Neuronal stem cell (in vitro differentiated cells): ENCODE data around the gene STAM.

Experiments used
- DNase-seq: peaks from one replicate; pipeline ENCODE4 v3.0.0-alpha.2; 2013; ENCODE audit warnings: low spot score
- H2AFZ ChIP-seq: one replicate; pipeline ENCODE4 v1.6.1; 2013; ENCODE audit warnings: mild to moderate bottlenecking, low read length, inconsistent platforms
- H2AK5ac ChIP-seq: 2 replicates; pipeline ENCODE4 v1.6.1; 2013; ENCODE audit warnings: low read depth, mild to moderate bottlenecking, inconsistent platforms, low read length, moderate library complexity, mixed read lengths
- H2BK120ac ChIP-seq: 2 replicates; pipeline ENCODE4 v1.6.1; 2013; ENCODE audit warnings: low read depth, mild to moderate bottlenecking, inconsistent platforms, low read length, moderate library complexity, mixed read lengths
- H2BK12ac ChIP-seq: one replicate; pipeline ENCODE4 v1.6.1; 2013; ENCODE audit warnings: low read length, inconsistent platforms
- H2BK15ac ChIP-seq: 2 replicates; pipeline ENCODE4 v1.6.1; 2013; ENCODE audit warnings: mild to moderate bottlenecking, low read length, inconsistent platforms, mixed read lengths
- H2BK5ac ChIP-seq: one replicate; pipeline ENCODE4 v1.6.1; 2013; ENCODE audit warnings: inconsistent platforms, mild to moderate bottlenecking, low read length, moderate library complexity
- H3K14ac ChIP-seq: one replicate; pipeline ENCODE4 v1.6.1; 2013; ENCODE audit warnings: low read length, inconsistent platforms
- H3K18ac ChIP-seq: 2 replicates; pipeline ENCODE4 v1.6.1; 2013; ENCODE audit warnings: low read length, inconsistent platforms
- H3K23ac ChIP-seq: 2 replicates; pipeline ENCODE4 v1.6.1; 2013; ENCODE audit warnings: low read depth, mild to moderate bottlenecking, mixed read lengths, low read length, inconsistent platforms; ENCODE audit not compliant: poor library complexity
- H3K27ac ChIP-seq: replicated peaks from 3 replicates; pipeline ENCODE4 v1.5.1; 2013; ENCODE audit warnings: low read length, inconsistent platforms
- H3K27me3 ChIP-seq, 3 experiments: 2 replicates each; pipeline ENCODE4 v1.6.1; 2013; ENCODE audit warnings: low read length in 3 of 3, mild to moderate bottlenecking in 2 of 3, inconsistent platforms in 1 of 3, low read depth in 1 of 3, mixed read lengths in 1 of 3, moderate library complexity in 1 of 3; ENCODE audit not compliant: control insufficient read depth in 3 of 3, insufficient read depth in 3 of 3
- H3K36me3 ChIP-seq, 2 donors: replicated peaks in 1 of 2; 2 replicates each; pipeline ENCODE4 v1.6.1; 2013; ENCODE audit warnings: low read length in 2 of 2; ENCODE audit not compliant: control insufficient read depth in 2 of 2, insufficient read depth in 2 of 2
- H3K4ac ChIP-seq: 2 replicates; pipeline ENCODE4 v1.6.1; 2013; ENCODE audit warnings: inconsistent platforms, mild to moderate bottlenecking, low read length, moderate library complexity
- H3K4me1 ChIP-seq, 2 donors: 1 replicate in 1 of 2; 2 replicates in 1 of 2; pipeline ENCODE4 v1.6.1; 2013; ENCODE audit warnings: low read length in 2 of 2, low read depth in 1 of 2; ENCODE audit not compliant: control insufficient read depth in 2 of 2, insufficient read depth in 1 of 2
- H3K4me2 ChIP-seq: one replicate; pipeline ENCODE4 v1.6.1; 2013; ENCODE audit warnings: mild to moderate bottlenecking, low read length, inconsistent platforms; ENCODE audit not compliant: insufficient read depth, poor library complexity, severe bottlenecking
- H3K4me3 ChIP-seq, 2 donors: 2 replicates each; pipeline ENCODE4 v1.5.1; 2013; ENCODE audit warnings: low read length in 2 of 2, mild to moderate bottlenecking in 2 of 2, inconsistent platforms in 1 of 2, moderate library complexity in 1 of 2
- H3K79me1 ChIP-seq: one replicate; pipeline ENCODE4 v1.6.1; 2013; ENCODE audit warnings: low read depth, mild to moderate bottlenecking, inconsistent platforms, low read length, moderate library complexity
- H3K9ac ChIP-seq: one replicate; pipeline ENCODE4 v1.6.1; 2013; ENCODE audit warnings: mild to moderate bottlenecking, low read depth, low read length, inconsistent platforms; ENCODE audit not compliant: poor library complexity
- H3K9me3 ChIP-seq, 2 donors: replicated peaks in 1 of 2; 2 replicates each; pipeline versions ENCODE3 to v1.6.1; 2013; ENCODE audit warnings: low read length in 2 of 2, mild to moderate bottlenecking in 2 of 2, inconsistent platforms in 1 of 2, low read depth in 1 of 2, mixed read lengths in 1 of 2, moderate library complexity in 1 of 2; ENCODE audit not compliant: control insufficient read depth in 2 of 2, insufficient read depth in 1 of 2
- H4K8ac ChIP-seq: one replicate; pipeline ENCODE4 v1.6.1; 2013; ENCODE audit warnings: low read depth, mild to moderate bottlenecking, inconsistent platforms, low read length, moderate library complexity
- H4K91ac ChIP-seq: one replicate; pipeline ENCODE4 v1.6.1; 2013; ENCODE audit warnings: low read length, low read depth, mild to moderate bottlenecking, inconsistent platforms; ENCODE audit not compliant: poor library complexity
- WGBS, 2 donors: extraction: QIAGEN DNeasy Blood & Tissue Kit; methylation state at CpG; one replicate each; pipeline ENCODE4 v1.1.7; 2013; ENCODE audit warnings: missing lambda C conversion rate in 2 of 2, mixed read lengths in 1 of 2; ENCODE audit not compliant: insufficient read length in 2 of 2, insufficient replicate concordance in 1 of 2; ENCODE audit errors: extremely low coverage in 2 of 2; 5-methylcytosine and 5-hydroxymethylcytosine counted together

Gene STAM

DNA sequence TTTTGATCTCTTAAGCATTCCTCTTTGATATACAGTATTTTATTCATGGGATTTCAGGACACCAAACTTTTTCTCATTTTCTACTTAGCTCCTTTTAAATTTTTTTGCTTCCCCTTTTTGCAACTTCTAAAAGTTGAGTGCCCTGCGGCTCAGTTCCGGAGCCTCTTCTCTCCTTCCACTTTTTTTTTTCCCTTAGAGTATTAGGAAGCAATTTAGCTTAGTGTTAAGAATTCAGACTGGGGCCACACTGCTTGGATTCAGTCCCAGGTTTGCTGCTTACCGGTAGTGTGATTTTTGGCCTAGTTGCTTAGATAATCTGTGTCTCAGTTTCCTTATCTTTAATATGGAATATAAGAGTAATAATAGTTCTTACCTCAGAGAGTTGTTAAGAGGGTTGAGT lies 3.4 kb downstream of the STAM start:
- Histone ChIP-seq H3K79me1 (peaks cover 6% of the 10 kb centered on the region), H4K91ac (no peak overlapping the region), H3K36me3 (peaks cover 0 to 22% of the 10 kb centered on the region in 2 donors), H3K18ac (no peak overlapping the region), H3K27me3 (no peaks in the 10 kb centered on the region), H4K8ac (no peak overlapping the region), H3K14ac (no peak overlapping the region), H3K27ac (no peak overlapping the region), H3K4ac (no peak overlapping the region), H3K4me3 (no peak overlapping the region), H3K9me3 (peaks cover 0 to 6% of the 10 kb centered on the region in 2 donors), H3K23ac (no peak overlapping the region), H3K4me1 (peaks cover 4 to 9% of the 10 kb centered on the region in 2 donors), H3K4me2 (no peak overlapping the region), H3K9ac (no peak overlapping the region), H2AK5ac (no peak overlapping the region), H2BK15ac (no peak overlapping the region), H2BK12ac (no peak overlapping the region), H2BK5ac (no peak overlapping the region), H2BK120ac (no peak overlapping the region), H2AFZ (no peak overlapping the region)
- WGBS, 2 donors, result no CpG with 5 or more reads among the region's 3 CpGs
- DNase-seq, result no peak

DNA sequence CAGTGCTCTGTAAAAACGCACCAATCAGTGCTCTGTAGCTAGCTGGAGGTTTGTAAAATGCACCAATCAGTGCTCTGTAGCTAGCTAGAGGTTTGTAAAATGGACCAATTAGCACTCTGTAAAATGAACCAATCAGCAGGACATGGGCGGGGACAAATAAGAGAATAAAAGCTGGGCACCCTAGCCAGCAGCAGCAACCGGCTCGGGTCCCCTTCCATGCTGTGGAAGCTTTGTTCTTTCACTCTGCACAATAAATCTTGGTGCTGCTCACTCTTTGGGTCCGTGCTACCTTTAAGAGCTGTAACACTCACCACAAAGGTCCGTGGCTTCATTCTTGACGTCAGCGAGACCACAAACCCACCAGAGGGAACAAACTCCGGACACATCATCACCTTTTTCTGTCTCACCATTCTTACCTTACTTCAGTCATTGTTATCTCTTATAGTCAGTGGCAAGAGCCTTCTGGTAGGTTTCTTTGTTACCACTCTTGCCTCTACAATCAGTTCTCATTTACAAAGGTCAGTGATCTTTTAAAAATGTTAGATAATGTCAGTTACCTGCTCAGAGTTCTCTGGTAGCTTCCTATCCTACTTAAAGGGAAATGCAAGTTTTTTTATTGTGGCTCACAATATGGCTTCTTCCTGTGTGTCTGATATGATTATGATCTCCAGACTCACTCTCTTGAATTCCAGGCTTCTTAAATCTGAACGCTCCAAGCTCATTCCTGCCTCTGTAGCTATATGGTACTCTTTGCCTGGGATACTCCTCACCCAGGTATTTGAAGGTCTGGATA lies 4.5 kb downstream of the STAM start:
- Histone ChIP-seq H3K27me3 (no peaks in the 10 kb centered on the region), H4K8ac (no peak overlapping the region), H3K9ac (no peak overlapping the region), H2AFZ (no peak overlapping the region), H2AK5ac (no peak overlapping the region), H3K4ac (no peak overlapping the region), H2BK120ac (no peak overlapping the region), H2BK15ac (no peak overlapping the region), H3K14ac (no peak overlapping the region), H4K91ac (no peak overlapping the region), H3K18ac (no peak overlapping the region), H3K36me3 (peaks cover 0 to 25% of the 10 kb centered on the region in 2 donors), H3K9me3 (peaks cover 0 to 12% of the 10 kb centered on the region in 2 donors), H2BK5ac (no peak overlapping the region), H2BK12ac (no peak overlapping the region), H3K27ac (no peak overlapping the region), H3K79me1 (peaks cover 6% of the 10 kb centered on the region), H3K4me3 (no peak overlapping the region), H3K23ac (no peak overlapping the region), H3K4me1 (peaks cover 4 to 9% of the 10 kb centered on the region in 2 donors), H3K4me2 (no peak overlapping the region)
- WGBS, 2 donors, result no CpG with 5 or more reads among the region's 10 CpGs
- no peak for DNase-seq

- no peak overlapping the region for H2AFZ ChIP-seq
- H2AK5ac ChIP-seq, result no peak overlapping the region
- H2BK15ac ChIP-seq, result no peak overlapping the region
- H3K27ac ChIP-seq, result no peak overlapping the region
- H2BK5ac ChIP-seq, result no peak overlapping the region
- H3K4me2 ChIP-seq, result no peak overlapping the region
- no peak overlapping the region for H2BK12ac ChIP-seq
- no peak overlapping the region for H2BK120ac ChIP-seq
- H3K18ac ChIP-seq, result no peak overlapping the region
- peaks cover 6% of the 10 kb centered on the region for H3K79me1 ChIP-seq
- H3K4ac ChIP-seq, result no peak overlapping the region
- no peak overlapping the region for H4K91ac ChIP-seq
- H3K27me3 ChIP-seq, result no peaks in the 10 kb centered on the region
- WGBS, 2 donors, result no CpG with 5 or more reads among the region's 4 CpGs
- H3K9ac ChIP-seq, result no peak overlapping the region
- no peak overlapping the region for H3K23ac ChIP-seq
- no peak overlapping the region for H3K14ac ChIP-seq
- H3K4me3 ChIP-seq, result no peak overlapping the region
- DNase-seq, result no peak
- H3K9me3 ChIP-seq, result peaks cover 2 to 15% of the 10 kb centered on the region in 2 donors
- peaks cover 4 to 9% of the 10 kb centered on the region in 2 donors for H3K4me1 ChIP-seq
- H3K36me3 ChIP-seq, result peaks cover 2 to 30% of the 10 kb centered on the region in 2 donors
- H4K8ac ChIP-seq, result no peak overlapping the region
Measured at GRCh38 chr10:17649052-17649451, 5.1 kb downstream of the STAM start.

DNA sequence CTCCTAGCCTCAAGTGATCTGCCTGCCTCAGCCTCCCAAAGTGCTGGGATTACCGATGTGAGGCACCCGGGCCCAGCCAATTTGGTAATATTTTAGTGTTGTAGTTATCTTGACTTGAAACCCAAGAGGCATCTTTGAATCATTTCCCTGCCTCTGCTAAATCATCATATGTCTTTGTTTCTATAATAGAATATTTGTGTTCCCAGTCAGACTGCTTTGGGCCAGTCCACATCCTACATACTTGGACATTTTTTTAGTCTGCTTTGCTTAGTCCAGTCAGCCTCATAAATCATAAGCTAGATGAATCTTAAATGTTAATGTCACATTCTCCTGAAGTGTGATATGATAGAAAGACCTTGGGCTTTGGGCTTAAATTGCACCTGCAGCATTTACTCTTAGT lies 5.9 kb downstream of the STAM start:
- Histone ChIP-seq H3K18ac (no peak overlapping the region), H4K8ac (no peak overlapping the region), H3K9ac (no peak overlapping the region), H2BK120ac (no peak overlapping the region), H3K23ac (no peak overlapping the region), H3K4me1 (peaks cover 2 to 9% of the 10 kb centered on the region in 2 donors), H3K4ac (no peak overlapping the region), H3K27me3 (no peaks in the 10 kb centered on the region), H3K9me3 (peaks cover 2 to 15% of the 10 kb centered on the region in 2 donors), H3K4me3 (no peak overlapping the region), H3K14ac (no peak overlapping the region), H2AK5ac (no peak overlapping the region), H2BK15ac (no peak overlapping the region), H3K4me2 (no peak overlapping the region), H3K27ac (no peak overlapping the region), H3K79me1 (peaks cover 2% of the 10 kb centered on the region), H2AFZ (no peak overlapping the region), H2BK12ac (no peak overlapping the region), H4K91ac (no peak overlapping the region), H3K36me3 (peaks cover 2 to 30% of the 10 kb centered on the region in 2 donors), H2BK5ac (no peak overlapping the region)
- no CpG with 5 or more reads among the region's 2 CpGs for WGBS, 2 donors
- no peak for DNase-seq
